Activated T-cell treated with anti-CD3 and anti-CD28 coated beads, Interleukin-2, amount 50 U/mL, for 4 hours (primary cell): ENCODE measurements around the gene DLG1. TPM values are rescaled to one million over a fixed set of nuclear protein-coding genes. Genes with fewer than 3 reads are reported as not detected.

Experiments used
- ATAC-seq, 2 donors: fragments of 200-7000 bp; cut with Tn5 transposase; one replicate each; pipeline ENCODE4 v1.10.0; 2021
- DNase-seq: peaks from one replicate; pipeline ENCODE4 v3.0.0-alpha.2; 2020
- H3K27me3 Mint-ChIP-seq: one replicate; pipeline ENCODE4 v1.8.0; 2021; ENCODE audit warnings: low read depth, mixed read lengths
- H3K36me3 Mint-ChIP-seq: one replicate; pipeline ENCODE4 v1.8.0; 2022; ENCODE audit warnings: mixed read lengths; ENCODE audit not compliant: insufficient read depth
- H3K4me1 Mint-ChIP-seq: one replicate; pipeline ENCODE4 v1.8.0; 2021; ENCODE audit warnings: low read depth, mixed read lengths
- H3K4me3 Mint-ChIP-seq: one replicate; pipeline ENCODE4 v1.8.0; 2021; ENCODE audit warnings: mild to moderate bottlenecking, moderate library complexity, mixed read lengths
- H3K9me3 Mint-ChIP-seq: one replicate; pipeline ENCODE4 v1.8.0; 2021; ENCODE audit warnings: mixed read lengths
- total RNA-seq, 3 donors: library from RNA; stranded (reverse); gene quantifications; one replicate each; pipeline ENCODE4 v1.2.1, GENCODE V29; 2021

DLG1 gene
- total RNA-seq, 3 donors from 2014 or later: 42.3 to 44.3 (median 44.3) TPM

- ATAC-seq: peak; percentile 27 to 63
- Mint-ChIP-seq H3K9me3 (no peaks in the 10 kb centered on the region), H3K27me3 (no peaks in the 10 kb centered on the region), H3K36me3 (peaks cover 5% of the 10 kb centered on the region), H3K4me1 (peaks cover 55% of the 10 kb centered on the region), H3K4me3 (no peak overlapping the region)
- DNase-seq: no peak
Observed at GRCh38 chr3:197258168-197258755, 40.1 kb downstream of the DLG1 start.

GRCh38 chr3:197257711-197258110, 40.7 kb downstream of the DLG1 start:
- DNase-seq (no peak), ATAC-seq (no peak)
- no peaks in the 10 kb centered on the region for H3K9me3 Mint-ChIP-seq
- H3K36me3 Mint-ChIP-seq: peaks cover 3% of the 10 kb centered on the region
- peaks cover 61% of the 10 kb centered on the region for H3K4me1 Mint-ChIP-seq
- no peak overlapping the region for H3K4me3 Mint-ChIP-seq
- no peaks in the 10 kb centered on the region for H3K27me3 Mint-ChIP-seq

- Mint-ChIP-seq H3K4me3 (no peak overlapping the region), H3K27me3 (no peaks in the 10 kb centered on the region), H3K9me3 (no peaks in the 10 kb centered on the region), H3K4me1 (peaks cover 61% of the 10 kb centered on the region), H3K36me3 (peaks cover 7% of the 10 kb centered on the region)
- no peak for ATAC-seq
- DNase-seq: peak; percentile 25
Observed at GRCh38 chr3:197256836-197257444, 41.5 kb downstream of the DLG1 start.

GRCh38 chr3:197256104-197256503, 42.3 kb downstream of the DLG1 start:
- Mint-ChIP-seq H3K27me3 (no peaks in the 10 kb centered on the region), H3K4me3 (no peak overlapping the region), H3K9me3 (no peaks in the 10 kb centered on the region), H3K4me1 (peaks cover 65% of the 10 kb centered on the region), H3K36me3 (peaks cover 12% of the 10 kb centered on the region)
- no peak for DNase-seq
- no peak for ATAC-seq

- Mint-ChIP-seq H3K9me3 (peaks cover 11% of the 10 kb centered on the region), H3K36me3 (peaks cover 25% of the 10 kb centered on the region), H3K4me3 (no peak overlapping the region), H3K27me3 (no peaks in the 10 kb centered on the region), H3K4me1 (peaks cover 46% of the 10 kb centered on the region)
- DNase-seq (no peak), ATAC-seq (peak in 1 of 2 donors; percentile 46)
Observed at GRCh38 chr3:197253238-197253947, 45.0 kb downstream of the DLG1 start.

GRCh38 chr3:197249542-197249941, 48.9 kb downstream of the DLG1 start:
- Mint-ChIP-seq H3K36me3 (peaks cover 44% of the 10 kb centered on the region), H3K9me3 (peaks cover 25% of the 10 kb centered on the region)

GRCh38 chr3:197248341-197248740, 50.1 kb downstream of the DLG1 start:
- no peaks in the 10 kb centered on the region for H3K27me3 Mint-ChIP-seq

More at GRCh38 chr3:197249542-197249941, 48.9 kb downstream of the DLG1 start:
- H3K4me1 Mint-ChIP-seq: peaks cover 32% of the 10 kb centered on the region
- no peaks in the 10 kb centered on the region for H3K27me3 Mint-ChIP-seq
- DNase-seq: no peak
- H3K4me3 Mint-ChIP-seq: no peak overlapping the region
- ATAC-seq: no peak

GRCh38 chr3:197244751-197245150, 53.7 kb downstream of the DLG1 start:
- peaks cover 14% of the 10 kb centered on the region for H3K4me1 Mint-ChIP-seq
- H3K36me3 Mint-ChIP-seq: peaks cover 67% of the 10 kb centered on the region
- ATAC-seq (no peak), DNase-seq (no peak)
- H3K4me3 Mint-ChIP-seq: no peak overlapping the region
- no peaks in the 10 kb centered on the region for H3K27me3 Mint-ChIP-seq
- peaks cover 54% of the 10 kb centered on the region for H3K9me3 Mint-ChIP-seq

More at GRCh38 chr3:197248341-197248740, 50.1 kb downstream of the DLG1 start:
- Mint-ChIP-seq H3K36me3 (peaks cover 56% of the 10 kb centered on the region), H3K4me1 (peaks cover 21% of the 10 kb centered on the region), H3K4me3 (no peak overlapping the region), H3K9me3 (peaks cover 33% of the 10 kb centered on the region)
- DNase-seq (no peak), ATAC-seq (no peak)

- Mint-ChIP-seq H3K4me3 (no peak overlapping the region), H3K9me3 (peaks cover 39% of the 10 kb centered on the region), H3K4me1 (peaks cover 31% of the 10 kb centered on the region), H3K27me3 (no peaks in the 10 kb centered on the region), H3K36me3 (peaks cover 55% of the 10 kb centered on the region)
- no peak for ATAC-seq
- no peak for DNase-seq
Observed at GRCh38 chr3:197242784-197243432, 55.5 kb downstream of the DLG1 start.

GRCh38 chr3:197241173-197241572, 57.2 kb downstream of the DLG1 start:
- Mint-ChIP-seq H3K9me3 (peaks cover 39% of the 10 kb centered on the region), H3K36me3 (peaks cover 47% of the 10 kb centered on the region), H3K4me1 (peaks cover 32% of the 10 kb centered on the region), H3K4me3 (no peak overlapping the region), H3K27me3 (no peaks in the 10 kb centered on the region)
- DNase-seq (no peak), ATAC-seq (no peak)

GRCh38 chr3:197239857-197240256, 58.6 kb downstream of the DLG1 start:
- Mint-ChIP-seq H3K27me3 (no peaks in the 10 kb centered on the region), H3K4me1 (peaks cover 34% of the 10 kb centered on the region), H3K36me3 (peaks cover 52% of the 10 kb centered on the region), H3K9me3 (peaks cover 36% of the 10 kb centered on the region), H3K4me3 (no peak overlapping the region)
- no peak for DNase-seq
- ATAC-seq: no peak

- H3K9me3 Mint-ChIP-seq: peaks cover 29% of the 10 kb centered on the region
- no peaks in the 10 kb centered on the region for H3K27me3 Mint-ChIP-seq
- DNase-seq (no peak), ATAC-seq (no peak)
- H3K4me1 Mint-ChIP-seq: peaks cover 39% of the 10 kb centered on the region
- no peak overlapping the region for H3K4me3 Mint-ChIP-seq
- peaks cover 51% of the 10 kb centered on the region for H3K36me3 Mint-ChIP-seq
Observed at GRCh38 chr3:197238842-197239241, 59.6 kb downstream of the DLG1 start.

- Mint-ChIP-seq H3K27me3 (no peaks in the 10 kb centered on the region), H3K4me1 (peaks cover 41% of the 10 kb centered on the region), H3K4me3 (no peak overlapping the region), H3K36me3 (peaks cover 43% of the 10 kb centered on the region), H3K9me3 (peaks cover 21% of the 10 kb centered on the region)
- DNase-seq: no peak
- no peak for ATAC-seq
Observed at GRCh38 chr3:197237897-197238296, 60.5 kb downstream of the DLG1 start.

- peaks cover 46% of the 10 kb centered on the region for H3K4me1 Mint-ChIP-seq
- no peak for DNase-seq
- ATAC-seq: no peak
- peaks cover 35% of the 10 kb centered on the region for H3K36me3 Mint-ChIP-seq
- H3K27me3 Mint-ChIP-seq: no peaks in the 10 kb centered on the region
- H3K9me3 Mint-ChIP-seq: peaks cover 14% of the 10 kb centered on the region
- H3K4me3 Mint-ChIP-seq: no peak overlapping the region
Observed at GRCh38 chr3:197236362-197236761, 62.0 kb downstream of the DLG1 start.
